Esophagus muscularis mucosa (tissue), 4 donors: ENCODE results near the gene PRSS21. TPM values are rescaled to one million over a fixed set of nuclear protein-coding genes. Genes with fewer than 3 reads are reported as not detected.

ENCODE experiments used
- DNase-seq: peaks from one replicate; pipeline ENCODE4 v3.0.0-alpha.2; 2017; ENCODE audit errors: extremely low spot score
- H3K27ac ChIP-seq, 4 donors: fragments of 200-600 bp; sonication (generic); replicated peaks in 1 of 4; 1 replicate in 3 of 4; 2 replicates in 1 of 4; pipeline ENCODE4 v1.5.1; 2016 to 2019; ENCODE audit warnings: mild to moderate bottlenecking in 1 of 4
- H3K27me3 ChIP-seq, 4 donors: fragments of 200-600 bp; sonication (generic); one replicate each; pipeline versions ENCODE4 v1.5.1 to v1.6.0; 2016 to 2019
- H3K36me3 ChIP-seq, 4 donors: fragments of 200-600 bp; sonication (generic); one replicate each; pipeline ENCODE4 v1.5.1; 2016 to 2019
- H3K4me1 ChIP-seq, 4 donors: fragments of 200-600 bp; sonication (generic); one replicate each; pipeline ENCODE4 v1.5.1; 2016 to 2019
- H3K4me3 ChIP-seq, 4 donors: fragments of 200-600 bp; sonication (generic); 1 replicate in 2 of 4; 2 replicates in 2 of 4; pipeline ENCODE4 v1.5.1; 2016 to 2019; ENCODE audit warnings: mild to moderate bottlenecking in 4 of 4, moderate library complexity in 1 of 4
- H3K9me3 ChIP-seq, 4 donors: fragments of 200-600 bp; sonication (generic); 1 replicate in 3 of 4; 2 replicates in 1 of 4; pipeline ENCODE4 v1.5.1; 2016 to 2019
- EP300 ChIP-seq: sonication (generic); formaldehyde crosslinking; IDR thresholded peaks from one replicate; pipeline ENCODE4 v1.6.1; 2017; ENCODE audit warnings: antibody characterized with exemption
- POLR2A ChIP-seq: fragments of 450-650 bp; IDR thresholded peaks from one replicate; pipeline ENCODE4 v1.6.1; 2017; ENCODE audit warnings: antibody characterized with exemption, moderate library complexity, mild to moderate bottlenecking, low read depth
- POLR2AphosphoS5 ChIP-seq, 2 donors: sonication (generic); formaldehyde crosslinking; IDR thresholded peaks; one replicate each; pipeline ENCODE4 v1.6.1; 2017; ENCODE audit warnings: antibody characterized with exemption in 2 of 2
- WGBS: methylation state at CpG from one replicate; pipeline ENCODE4 v1.1.5; 2018; 5-methylcytosine and 5-hydroxymethylcytosine counted together
- intact Hi-C: fragments of 100-400 bp; cut with DNase I; formaldehyde crosslinking; loops from one replicate; pipeline ENCODE4 v1.15.1; 2023
- total RNA-seq, 4 donors: library from RNA; depleted of rRNA; stranded (reverse); fragments of >200 nt; gene quantifications; one replicate each; pipeline versions ENCODE4 v1.1.0 to v1.2.1, GENCODE V29; 2016
- TF ChIP-seq, protein P1 (sequence below), 3 experiments: fragments of 200-600 bp in 2 of 3; fragments of 450-650 bp in 1 of 3; sonication (generic) in 2 of 3; IDR thresholded peaks; one replicate each; pipeline ENCODE4 v1.5.1; 2017 to 2019; ENCODE audit warnings: antibody characterized with exemption in 3 of 3, mild to moderate bottlenecking in 2 of 3, moderate library complexity in 1 of 3

The PRSS21 gene
- total RNA-seq, 4 donors from 2014 or later, result not detected

- Histone ChIP-seq H3K9me3 (no peaks in the 10 kb centered on the region), H3K4me1 (peaks cover 0 to 8% (median 0%) of the 10 kb centered on the region in 4 donors), H3K27ac (no peak overlapping the region), H3K27me3 (peaks cover 0 to 65% (median 0%) of the 10 kb centered on the region in 4 donors), H3K36me3 (no peaks in the 10 kb centered on the region), H3K4me3 (no peak overlapping the region)
- WGBS, result 77% methylated on average over 14 of the region's 19 CpGs
- no peak for TF ChIP-seq POLR2A
- TF ChIP-seq POLR2AphosphoS5 (IDR thresholded peaks at IDR 0.05), result no peak
- TF ChIP-seq, protein P1, sequence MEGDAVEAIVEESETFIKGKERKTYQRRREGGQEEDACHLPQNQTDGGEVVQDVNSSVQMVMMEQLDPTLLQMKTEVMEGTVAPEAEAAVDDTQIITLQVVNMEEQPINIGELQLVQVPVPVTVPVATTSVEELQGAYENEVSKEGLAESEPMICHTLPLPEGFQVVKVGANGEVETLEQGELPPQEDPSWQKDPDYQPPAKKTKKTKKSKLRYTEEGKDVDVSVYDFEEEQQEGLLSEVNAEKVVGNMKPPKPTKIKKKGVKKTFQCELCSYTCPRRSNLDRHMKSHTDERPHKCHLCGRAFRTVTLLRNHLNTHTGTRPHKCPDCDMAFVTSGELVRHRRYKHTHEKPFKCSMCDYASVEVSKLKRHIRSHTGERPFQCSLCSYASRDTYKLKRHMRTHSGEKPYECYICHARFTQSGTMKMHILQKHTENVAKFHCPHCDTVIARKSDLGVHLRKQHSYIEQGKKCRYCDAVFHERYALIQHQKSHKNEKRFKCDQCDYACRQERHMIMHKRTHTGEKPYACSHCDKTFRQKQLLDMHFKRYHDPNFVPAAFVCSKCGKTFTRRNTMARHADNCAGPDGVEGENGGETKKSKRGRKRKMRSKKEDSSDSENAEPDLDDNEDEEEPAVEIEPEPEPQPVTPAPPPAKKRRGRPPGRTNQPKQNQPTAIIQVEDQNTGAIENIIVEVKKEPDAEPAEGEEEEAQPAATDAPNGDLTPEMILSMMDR (IDR thresholded peaks at IDR 0.05), result no peak
- no peak for TF ChIP-seq EP300
- no peak for DNase-seq
- intact Hi-C loops, result no loop called here
Measured at GRCh38 chr16:2826591-2827373, 9.7 kb downstream of the PRSS21 start.

GRCh38 chr16:2827374-2827791, 10.3 kb downstream of the PRSS21 start:
- TF ChIP-seq EP300 (no peak), POLR2AphosphoS5 (IDR thresholded peaks at IDR 0.05) (no peak), POLR2A (no peak)
- TF ChIP-seq, protein P1 (IDR thresholded peaks at IDR 0.05), result no peak
- Histone ChIP-seq H3K36me3 (no peaks in the 10 kb centered on the region), H3K27ac (no peak overlapping the region), H3K4me3 (no peak overlapping the region), H3K27me3 (peaks cover 0 to 71% (median 0%) of the 10 kb centered on the region in 4 donors), H3K9me3 (no peaks in the 10 kb centered on the region), H3K4me1 (peaks cover 0 to 8% (median 0%) of the 10 kb centered on the region in 4 donors)
- DNase-seq, result no peak
- intact Hi-C loops, result no loop called here
- WGBS, result 75% methylated on average over 15 of the region's 15 CpGs

GRCh38 chr16:2827831-2828520, 10.9 kb downstream of the PRSS21 start:
- TF ChIP-seq POLR2A (no peak), EP300 (no peak), POLR2AphosphoS5 (IDR thresholded peaks at IDR 0.05) (no peak)
- TF ChIP-seq, protein P1 (IDR thresholded peaks at IDR 0.05), result no peak
- no peaks in the 10 kb centered on the region for H3K36me3 ChIP-seq
- peaks cover 0 to 8% (median 0%) of the 10 kb centered on the region in 4 donors for H3K4me1 ChIP-seq
- no peak overlapping the region for H3K4me3 ChIP-seq
- no peaks in the 10 kb centered on the region for H3K9me3 ChIP-seq
- DNase-seq, result no peak
- intact Hi-C loops, result no loop called here
- peaks cover 0 to 77% (median 0%) of the 10 kb centered on the region in 4 donors for H3K27me3 ChIP-seq
- H3K27ac ChIP-seq, result no peak overlapping the region
- WGBS, result 75% methylated on average over 12 of the region's 14 CpGs

- WGBS, result 86% methylated on average over 8 of the region's 8 CpGs
- H3K36me3 ChIP-seq, result no peaks in the 10 kb centered on the region
- peaks cover 0 to 8% (median 0%) of the 10 kb centered on the region in 4 donors for H3K4me1 ChIP-seq
- no peaks in the 10 kb centered on the region for H3K9me3 ChIP-seq
- no peak overlapping the region for H3K27ac ChIP-seq
- no peak for TF ChIP-seq EP300
- TF ChIP-seq POLR2AphosphoS5 (IDR thresholded peaks at IDR 0.05), result no peak
- TF ChIP-seq POLR2A, result no peak
- TF ChIP-seq, protein P1 (IDR thresholded peaks at IDR 0.05), result no peak
- no peak overlapping the region for H3K4me3 ChIP-seq
- no peak for DNase-seq
- H3K27me3 ChIP-seq, result peaks cover 0 to 77% (median 0%) of the 10 kb centered on the region in 4 donors
- intact Hi-C loops, result no loop called here
Measured at GRCh38 chr16:2828521-2828840, 11.4 kb downstream of the PRSS21 start.
